Endothelial cell (in vitro differentiated cells): ENCODE data around the gene GLCCI1. TPM values are rescaled to one million over a fixed set of nuclear protein-coding genes. Genes with fewer than 3 reads are reported as not detected.

Experiments used
- DNase-seq: peaks from one replicate; pipeline ENCODE4 v3.0.0; 2021; ENCODE audit warnings: low spot score
- H3K27ac Mint-ChIP-seq: one replicate; pipeline ENCODE4 v1.8.0; 2021; ENCODE audit warnings: mixed read lengths, inconsistent platforms; ENCODE audit not compliant: unreplicated experiment
- H3K27me3 Mint-ChIP-seq: one replicate; pipeline ENCODE4 v1.8.0; 2021; ENCODE audit warnings: mild to moderate bottlenecking, moderate library complexity, mixed read lengths, inconsistent platforms; ENCODE audit not compliant: unreplicated experiment
- H3K36me3 Mint-ChIP-seq: one replicate; pipeline ENCODE4 v1.8.0; 2021; ENCODE audit warnings: mild to moderate bottlenecking, low read depth, mixed read lengths, inconsistent platforms; ENCODE audit not compliant: unreplicated experiment
- H3K4me1 Mint-ChIP-seq: one replicate; pipeline ENCODE4 v1.8.0; 2021; ENCODE audit warnings: mild to moderate bottlenecking, mixed read lengths, inconsistent platforms; ENCODE audit not compliant: unreplicated experiment
- H3K4me3 Mint-ChIP-seq: one replicate; pipeline ENCODE4 v1.8.0; 2021; ENCODE audit warnings: mild to moderate bottlenecking, mixed read lengths, inconsistent platforms; ENCODE audit not compliant: unreplicated experiment
- H3K9me3 Mint-ChIP-seq: one replicate; pipeline ENCODE4 v1.8.0; 2021; ENCODE audit warnings: mixed read lengths, inconsistent platforms; ENCODE audit not compliant: unreplicated experiment
- total RNA-seq: library from RNA; stranded (reverse); fragmentation: NEBNext Ultra II Directional; extraction: Animal tissue kit (Norgen Biotek cat#: 25700); gene quantifications from one replicate; pipeline ENCODE4 v1.2.1, GENCODE V29; 2021; ENCODE audit not compliant: unreplicated experiment
- TF ChIP-seq, protein P1 (sequence below): fragments of 200-600 bp; sonication (generic); IDR thresholded peaks from one replicate; pipeline ENCODE4 v1.5.0; 2021; ENCODE audit warnings: antibody characterized with exemption; ENCODE audit not compliant: unreplicated experiment

Gene GLCCI1
- total RNA-seq, 1 donor from 2014 or later, result 13.8 TPM

DNA sequence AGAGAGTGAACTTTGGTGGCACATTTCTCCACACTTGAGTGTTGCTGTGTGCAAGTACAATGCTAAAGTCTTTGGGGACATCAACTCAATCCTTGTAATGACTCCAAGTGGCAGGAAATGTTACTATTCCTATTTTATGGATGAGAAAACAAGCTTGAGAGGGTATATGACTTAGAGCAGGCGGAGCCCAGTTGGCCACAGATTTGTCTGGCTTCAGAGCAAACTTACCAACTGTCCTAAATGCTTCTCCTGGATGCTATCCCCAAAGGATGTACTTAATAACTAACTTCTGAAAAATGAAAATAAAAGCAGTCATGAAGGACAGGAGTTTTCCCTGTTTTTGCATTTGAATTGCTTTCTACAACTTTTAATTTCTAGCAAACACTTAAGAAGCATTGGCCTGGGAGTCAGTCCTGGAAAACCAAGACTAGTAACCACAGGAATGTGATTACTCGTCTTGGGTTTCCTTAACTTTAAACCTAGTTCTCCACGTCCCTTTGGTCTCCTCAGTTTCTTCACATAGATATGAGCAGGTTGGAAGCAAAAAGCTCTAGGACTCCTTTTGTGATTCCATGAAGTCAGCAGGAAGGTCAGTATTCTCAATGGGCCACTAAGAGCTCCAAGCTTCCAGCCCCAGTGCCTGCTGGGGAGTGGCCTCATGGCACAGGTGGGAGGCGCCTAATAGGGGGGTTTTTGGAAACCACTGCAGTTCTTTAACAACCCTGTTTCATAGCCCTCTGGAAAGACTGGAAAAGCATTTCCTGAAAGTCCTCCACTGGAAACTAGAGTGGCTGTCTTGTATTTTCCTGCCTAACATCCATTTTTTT is 140.8 kb downstream of the GLCCI1 start:
- DNase-seq, result no peak
- Mint-ChIP-seq H3K36me3 (peaks cover 8% of the 10 kb centered on the region), H3K27me3 (peaks cover 1% of the 10 kb centered on the region), H3K4me1 (peaks cover 5% of the 10 kb centered on the region), H3K4me3 (no peak overlapping the region), H3K9me3 (peaks cover under 1% of the 10 kb centered on the region), H3K27ac (no peak overlapping the region)
- TF ChIP-seq, protein P1, sequence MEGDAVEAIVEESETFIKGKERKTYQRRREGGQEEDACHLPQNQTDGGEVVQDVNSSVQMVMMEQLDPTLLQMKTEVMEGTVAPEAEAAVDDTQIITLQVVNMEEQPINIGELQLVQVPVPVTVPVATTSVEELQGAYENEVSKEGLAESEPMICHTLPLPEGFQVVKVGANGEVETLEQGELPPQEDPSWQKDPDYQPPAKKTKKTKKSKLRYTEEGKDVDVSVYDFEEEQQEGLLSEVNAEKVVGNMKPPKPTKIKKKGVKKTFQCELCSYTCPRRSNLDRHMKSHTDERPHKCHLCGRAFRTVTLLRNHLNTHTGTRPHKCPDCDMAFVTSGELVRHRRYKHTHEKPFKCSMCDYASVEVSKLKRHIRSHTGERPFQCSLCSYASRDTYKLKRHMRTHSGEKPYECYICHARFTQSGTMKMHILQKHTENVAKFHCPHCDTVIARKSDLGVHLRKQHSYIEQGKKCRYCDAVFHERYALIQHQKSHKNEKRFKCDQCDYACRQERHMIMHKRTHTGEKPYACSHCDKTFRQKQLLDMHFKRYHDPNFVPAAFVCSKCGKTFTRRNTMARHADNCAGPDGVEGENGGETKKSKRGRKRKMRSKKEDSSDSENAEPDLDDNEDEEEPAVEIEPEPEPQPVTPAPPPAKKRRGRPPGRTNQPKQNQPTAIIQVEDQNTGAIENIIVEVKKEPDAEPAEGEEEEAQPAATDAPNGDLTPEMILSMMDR, result no peak

GRCh38 chr7:8111282-8111960 is 142.8 kb downstream of the GLCCI1 start:
- H3K4me1 Mint-ChIP-seq, result peaks cover 5% of the 10 kb centered on the region
- H3K9me3 Mint-ChIP-seq, result peaks cover 4% of the 10 kb centered on the region
- H3K27ac Mint-ChIP-seq, result no peak overlapping the region
- TF ChIP-seq, protein P1, result no peak
- H3K36me3 Mint-ChIP-seq, result peaks cover 18% of the 10 kb centered on the region
- peaks cover 1% of the 10 kb centered on the region for H3K27me3 Mint-ChIP-seq
- no peak for DNase-seq
- peak overlapping the region; percentile 29 for H3K4me3 Mint-ChIP-seq

DNA sequence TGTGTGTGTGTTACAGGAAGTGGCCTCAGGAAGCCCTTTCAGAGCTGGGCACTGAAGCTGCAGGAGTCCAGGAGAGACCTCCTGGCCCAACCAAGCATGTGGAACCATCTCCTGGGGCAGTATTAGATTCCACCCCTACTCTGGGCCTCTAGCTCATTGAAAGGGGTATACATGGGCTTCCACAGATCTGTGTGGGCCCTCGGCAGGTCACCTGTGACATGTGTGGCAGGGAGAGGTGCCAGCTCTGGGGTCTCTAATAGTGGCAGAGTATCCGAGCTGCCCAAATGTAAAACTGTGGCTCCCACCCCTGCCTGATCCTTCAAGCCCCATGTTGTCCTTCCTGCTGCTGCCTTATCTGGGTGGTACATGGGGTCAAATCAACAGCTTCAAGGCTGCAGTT is 144.1 kb downstream of the GLCCI1 start:
- TF ChIP-seq, protein P1, result no peak

DNA sequence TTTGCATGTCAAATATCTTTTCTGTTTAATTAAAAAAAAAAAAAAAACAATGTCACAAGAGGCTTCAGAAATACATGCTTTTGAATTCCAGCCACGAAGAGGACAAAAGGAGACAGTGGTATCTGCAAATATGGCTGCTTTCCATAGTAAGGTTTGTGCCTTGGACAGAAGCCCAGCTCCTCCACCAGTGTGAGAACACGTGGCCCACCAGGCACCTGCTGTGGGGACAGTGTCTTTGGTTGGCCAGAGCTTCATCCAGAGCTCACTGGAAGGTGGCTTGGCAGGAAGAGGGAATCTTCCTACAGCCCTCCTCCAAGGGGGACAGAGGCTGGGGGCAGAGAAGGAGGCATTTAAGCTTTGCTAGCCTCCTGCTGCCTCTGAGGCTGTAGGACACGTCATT is 144.6 kb downstream of the GLCCI1 start:
- H3K4me1 Mint-ChIP-seq, result peaks cover 5% of the 10 kb centered on the region
- peaks cover 4% of the 10 kb centered on the region for H3K9me3 Mint-ChIP-seq
- no peak for DNase-seq
- no peak overlapping the region for H3K27ac Mint-ChIP-seq
- no peak overlapping the region for H3K4me3 Mint-ChIP-seq
- H3K27me3 Mint-ChIP-seq, result peaks cover 1% of the 10 kb centered on the region
- TF ChIP-seq, protein P1, result no peak
- peaks cover 23% of the 10 kb centered on the region for H3K36me3 Mint-ChIP-seq

More for the DNA sequence above, 144.1 kb downstream of the GLCCI1 start:
- DNase-seq, result no peak
- peaks cover 5% of the 10 kb centered on the region for H3K4me1 Mint-ChIP-seq
- no peak overlapping the region for H3K27ac Mint-ChIP-seq
- H3K9me3 Mint-ChIP-seq, result peaks cover 4% of the 10 kb centered on the region
- peaks cover 23% of the 10 kb centered on the region for H3K36me3 Mint-ChIP-seq
- H3K4me3 Mint-ChIP-seq, result no peak overlapping the region
- peaks cover 1% of the 10 kb centered on the region for H3K27me3 Mint-ChIP-seq

DNA sequence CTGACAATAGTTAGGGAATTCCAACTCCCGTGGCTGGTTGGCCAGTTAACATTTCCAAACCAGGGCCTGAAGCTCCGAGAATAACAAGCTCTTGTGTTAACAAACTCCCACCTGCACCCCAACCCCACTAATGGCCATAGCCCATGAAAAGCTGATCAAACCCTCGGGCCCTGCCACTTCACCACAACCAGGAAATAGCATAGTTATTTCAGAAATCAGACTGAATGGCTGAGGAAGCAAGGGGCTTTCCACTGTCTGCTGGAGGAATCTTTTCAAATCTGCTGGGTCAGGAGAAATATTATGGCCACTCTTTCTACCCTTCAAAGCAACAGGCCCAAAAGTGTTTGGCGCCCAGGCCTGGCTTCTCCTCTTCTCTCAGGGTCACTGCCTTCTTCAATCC is 145.6 kb downstream of the GLCCI1 start:
- Mint-ChIP-seq H3K9me3 (peaks cover 4% of the 10 kb centered on the region), H3K4me1 (peaks cover 5% of the 10 kb centered on the region), H3K36me3 (peaks cover 23% of the 10 kb centered on the region), H3K27me3 (peaks cover 4% of the 10 kb centered on the region), H3K4me3 (peak overlapping the region; percentile 21), H3K27ac (no peak overlapping the region)
- DNase-seq, result no peak
- TF ChIP-seq, protein P1, result no peak
